ENCODE measurements around the gene SETBP1.

Gene SETBP1

DNA sequence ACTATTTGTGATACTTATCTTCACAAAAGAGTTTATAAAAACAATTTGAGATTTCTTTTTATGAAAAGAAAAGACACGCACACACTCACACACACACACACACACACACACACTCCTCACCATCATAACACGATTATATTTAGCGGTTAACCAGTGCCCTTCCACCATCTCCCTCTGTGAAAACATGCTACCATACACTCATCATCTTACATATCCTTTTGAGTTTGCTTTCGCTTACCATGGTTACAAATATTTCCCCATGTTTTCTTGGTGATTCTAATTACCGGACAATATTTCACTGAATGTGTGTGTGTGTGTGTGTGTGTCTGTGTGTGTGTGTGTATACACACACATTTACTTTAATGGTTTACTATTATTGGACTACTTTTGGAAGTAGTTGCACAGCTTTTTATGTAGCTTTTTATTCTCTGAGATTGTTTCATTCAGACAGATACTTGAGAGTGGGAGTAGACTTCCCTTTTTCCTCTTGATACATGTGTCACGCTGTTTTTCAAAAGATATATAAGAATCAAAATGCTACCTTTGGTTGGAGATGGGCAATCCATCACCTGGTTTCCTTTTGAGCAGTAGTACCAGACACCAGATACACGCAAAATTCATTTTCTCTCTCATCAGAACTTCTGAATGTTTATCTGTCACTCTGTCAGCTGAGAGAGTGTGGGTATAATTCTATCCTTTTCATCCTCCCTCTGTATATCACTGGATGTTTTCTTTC is 138.1 kb downstream of the SETBP1 start:
- Histone ChIP-seq H2BK120ac (ENCODE audit: low read depth, low read length) (no peak overlapping the region), H3K9me3 (replicated peaks in 1 of 2; ENCODE audit: control insufficient read depth in 2 of 2, insufficient read depth in 1 of 2, low read depth in 1 of 2, low read length in 2 of 2) (no peaks in the 10 kb centered on the region), H3K4me3 (ENCODE audit: low read length in 2 of 2) (no peak overlapping the region), H2BK5ac (ENCODE audit: low read length) (no peak overlapping the region), H3K4ac (ENCODE audit: low read length) (no peak overlapping the region), H3K36me3 (replicated peaks in 1 of 2; ENCODE audit: control insufficient read depth in 2 of 2, insufficient read depth in 2 of 2, low read length in 2 of 2) (no peaks in the 10 kb centered on the region), H2AK5ac (ENCODE audit: low read depth, low read length) (no peak overlapping the region), H2BK15ac (ENCODE audit: low read length) (no peak overlapping the region), H3K27me3 (ENCODE audit: control insufficient read depth in 3 of 3, insufficient read depth in 3 of 3, low read depth in 1 of 3, low read length in 3 of 3) (no peaks in the 10 kb centered on the region), H3K18ac (ENCODE audit: low read length) (no peak overlapping the region), H4K91ac (ENCODE audit: low read depth, low read length, poor library complexity) (no peak overlapping the region), H3K79me1 (ENCODE audit: low read depth, low read length) (no peaks in the 10 kb centered on the region), H2BK12ac (ENCODE audit: low read length) (no peak overlapping the region), H3K23ac (ENCODE audit: low read depth, low read length, poor library complexity) (no peak overlapping the region), H3K27ac (replicated peaks; ENCODE audit: low read length) (no peak overlapping the region), H3K9ac (ENCODE audit: low read depth, low read length, poor library complexity) (no peak overlapping the region), H4K8ac (ENCODE audit: low read depth, low read length) (no peak overlapping the region), H3K4me1 (ENCODE audit: control insufficient read depth in 2 of 2, insufficient read depth in 1 of 2, low read depth in 1 of 2, low read length in 2 of 2) (peaks cover 14 to 19% of the 10 kb centered on the region in 2 donors), H3K14ac (ENCODE audit: low read length) (no peak overlapping the region), H2AFZ (ENCODE audit: low read length) (no peak overlapping the region), H3K4me2 (ENCODE audit: insufficient read depth, low read length, poor library complexity, severe bottlenecking) (no peak overlapping the region)
- no peak for DNase-seq (ENCODE audit: low spot score)
- no CpG with 5 or more reads among the region's 7 CpGs for WGBS, 2 donors (ENCODE audit: extremely low coverage in 2 of 2, insufficient read length in 2 of 2, insufficient replicate concordance in 1 of 2)

GRCh38 chr18:44819944-44820510 is 139.3 kb downstream of the SETBP1 start:
- Histone ChIP-seq H2BK12ac (ENCODE audit: low read length) (peak overlapping the region; percentile 79), H3K23ac (ENCODE audit: low read depth, low read length, poor library complexity) (no peak overlapping the region), H3K18ac (ENCODE audit: low read length) (peak overlapping the region; percentile 68), H3K36me3 (replicated peaks in 1 of 2; ENCODE audit: control insufficient read depth in 2 of 2, insufficient read depth in 2 of 2, low read length in 2 of 2) (no peaks in the 10 kb centered on the region), H3K9ac (ENCODE audit: low read depth, low read length, poor library complexity) (no peak overlapping the region), H3K14ac (ENCODE audit: low read length) (no peak overlapping the region), H3K4me3 (ENCODE audit: low read length in 2 of 2) (no peak overlapping the region), H4K91ac (ENCODE audit: low read depth, low read length, poor library complexity) (no peak overlapping the region), H2BK15ac (ENCODE audit: low read length) (no peak overlapping the region), H3K79me1 (ENCODE audit: low read depth, low read length) (no peaks in the 10 kb centered on the region), H2BK5ac (ENCODE audit: low read length) (no peak overlapping the region), H3K9me3 (replicated peaks in 1 of 2; ENCODE audit: control insufficient read depth in 2 of 2, insufficient read depth in 1 of 2, low read depth in 1 of 2, low read length in 2 of 2) (no peaks in the 10 kb centered on the region), H3K4ac (ENCODE audit: low read length) (no peak overlapping the region), H3K27ac (replicated peaks; ENCODE audit: low read length) (no peak overlapping the region), H3K27me3 (ENCODE audit: control insufficient read depth in 3 of 3, insufficient read depth in 3 of 3, low read depth in 1 of 3, low read length in 3 of 3) (no peaks in the 10 kb centered on the region), H4K8ac (ENCODE audit: low read depth, low read length) (no peak overlapping the region), H2AK5ac (ENCODE audit: low read depth, low read length) (no peak overlapping the region), H3K4me2 (ENCODE audit: insufficient read depth, low read length, poor library complexity, severe bottlenecking) (no peak overlapping the region), H3K4me1 (ENCODE audit: control insufficient read depth in 2 of 2, insufficient read depth in 1 of 2, low read depth in 1 of 2, low read length in 2 of 2) (peaks cover 16 to 24% of the 10 kb centered on the region in 2 donors), H2BK120ac (ENCODE audit: low read depth, low read length) (no peak overlapping the region), H2AFZ (ENCODE audit: low read length) (no peak overlapping the region)
- WGBS, 2 donors (ENCODE audit: extremely low coverage in 2 of 2, insufficient read length in 2 of 2, insufficient replicate concordance in 1 of 2), result no CpG with 5 or more reads among the region's 6 CpGs
- DNase-seq (ENCODE audit: low spot score), result no peak

GRCh38 chr18:44821924-44822323 is 141.2 kb downstream of the SETBP1 start:
- Histone ChIP-seq H2AFZ (ENCODE audit: low read length) (no peak overlapping the region), H3K36me3 (replicated peaks in 1 of 2; ENCODE audit: control insufficient read depth in 2 of 2, insufficient read depth in 2 of 2, low read length in 2 of 2) (no peaks in the 10 kb centered on the region), H3K4me1 (ENCODE audit: control insufficient read depth in 2 of 2, insufficient read depth in 1 of 2, low read depth in 1 of 2, low read length in 2 of 2) (peaks cover 11 to 20% of the 10 kb centered on the region in 2 donors), H2BK12ac (ENCODE audit: low read length) (no peak overlapping the region), H3K4me2 (ENCODE audit: insufficient read depth, low read length, poor library complexity, severe bottlenecking) (no peak overlapping the region), H3K27me3 (ENCODE audit: control insufficient read depth in 3 of 3, insufficient read depth in 3 of 3, low read depth in 1 of 3, low read length in 3 of 3) (no peaks in the 10 kb centered on the region), H2AK5ac (ENCODE audit: low read depth, low read length) (no peak overlapping the region), H3K18ac (ENCODE audit: low read length) (no peak overlapping the region), H4K8ac (ENCODE audit: low read depth, low read length) (no peak overlapping the region), H3K14ac (ENCODE audit: low read length) (no peak overlapping the region), H3K9me3 (replicated peaks in 1 of 2; ENCODE audit: control insufficient read depth in 2 of 2, insufficient read depth in 1 of 2, low read depth in 1 of 2, low read length in 2 of 2) (no peaks in the 10 kb centered on the region), H2BK120ac (ENCODE audit: low read depth, low read length) (no peak overlapping the region), H3K9ac (ENCODE audit: low read depth, low read length, poor library complexity) (no peak overlapping the region), H3K4me3 (ENCODE audit: low read length in 2 of 2) (no peak overlapping the region), H2BK15ac (ENCODE audit: low read length) (no peak overlapping the region), H3K4ac (ENCODE audit: low read length) (no peak overlapping the region), H4K91ac (ENCODE audit: low read depth, low read length, poor library complexity) (no peak overlapping the region), H3K23ac (ENCODE audit: low read depth, low read length, poor library complexity) (no peak overlapping the region), H2BK5ac (ENCODE audit: low read length) (no peak overlapping the region), H3K79me1 (ENCODE audit: low read depth, low read length) (no peaks in the 10 kb centered on the region), H3K27ac (replicated peaks; ENCODE audit: low read length) (no peak overlapping the region)
- WGBS, 2 donors (ENCODE audit: extremely low coverage in 2 of 2, insufficient read length in 2 of 2, insufficient replicate concordance in 1 of 2), result no CpG with 5 or more reads among the region's 1 CpG
- no peak for DNase-seq (ENCODE audit: low spot score)

GRCh38 chr18:44823286-44823685 is 142.6 kb downstream of the SETBP1 start:
- Histone ChIP-seq H3K4me3 (ENCODE audit: low read length in 2 of 2) (no peak overlapping the region), H3K27ac (replicated peaks; ENCODE audit: low read length) (no peak overlapping the region), H3K79me1 (ENCODE audit: low read depth, low read length) (no peaks in the 10 kb centered on the region), H3K14ac (ENCODE audit: low read length) (no peak overlapping the region), H2BK120ac (ENCODE audit: low read depth, low read length) (no peak overlapping the region), H3K4me2 (ENCODE audit: insufficient read depth, low read length, poor library complexity, severe bottlenecking) (no peak overlapping the region), H2AFZ (ENCODE audit: low read length) (no peak overlapping the region), H3K4me1 (ENCODE audit: control insufficient read depth in 2 of 2, insufficient read depth in 1 of 2, low read depth in 1 of 2, low read length in 2 of 2) (peaks cover 8 to 28% of the 10 kb centered on the region in 2 donors), H3K4ac (ENCODE audit: low read length) (no peak overlapping the region), H3K27me3 (ENCODE audit: control insufficient read depth in 3 of 3, insufficient read depth in 3 of 3, low read depth in 1 of 3, low read length in 3 of 3) (no peaks in the 10 kb centered on the region), H3K36me3 (replicated peaks in 1 of 2; ENCODE audit: control insufficient read depth in 2 of 2, insufficient read depth in 2 of 2, low read length in 2 of 2) (no peaks in the 10 kb centered on the region), H2BK12ac (ENCODE audit: low read length) (no peak overlapping the region), H3K23ac (ENCODE audit: low read depth, low read length, poor library complexity) (no peak overlapping the region), H4K8ac (ENCODE audit: low read depth, low read length) (no peak overlapping the region), H3K9me3 (replicated peaks in 1 of 2; ENCODE audit: control insufficient read depth in 2 of 2, insufficient read depth in 1 of 2, low read depth in 1 of 2, low read length in 2 of 2) (no peaks in the 10 kb centered on the region), H2BK15ac (ENCODE audit: low read length) (no peak overlapping the region), H3K18ac (ENCODE audit: low read length) (no peak overlapping the region), H3K9ac (ENCODE audit: low read depth, low read length, poor library complexity) (no peak overlapping the region), H2AK5ac (ENCODE audit: low read depth, low read length) (no peak overlapping the region), H2BK5ac (ENCODE audit: low read length) (no peak overlapping the region), H4K91ac (ENCODE audit: low read depth, low read length, poor library complexity) (no peak overlapping the region)
- DNase-seq (ENCODE audit: low spot score), result no peak
- no CpG with 5 or more reads among the region's 3 CpGs for WGBS, 2 donors (ENCODE audit: extremely low coverage in 2 of 2, insufficient read length in 2 of 2, insufficient replicate concordance in 1 of 2)

All from neuronal stem cell (in vitro differentiated cells).